ENCODE data around the gene TRPC5OS. TPM values are rescaled to one million over a fixed set of nuclear protein-coding genes. Genes with fewer than 3 reads are reported as not detected.
A peak's percentile ranks its signal among the peaks of the same experiment; 100 is the strongest.

The TRPC5OS gene
- total and polyA plus RNA-seq, 4 donors = 0.02 TPM; not detected in 3

- Histone ChIP-seq H3K36me3 (ENCODE audit: control insufficient read depth in 4 of 4, insufficient read depth in 3 of 4, low read depth in 1 of 4, low read length in 3 of 4) (no peaks in the 10 kb centered on the region), H3K4me1 (ENCODE audit: control insufficient read depth in 4 of 4, insufficient read depth in 4 of 4, low read length in 3 of 4) (no peaks in the 10 kb centered on the region), H3K4me3 (ENCODE audit: low read depth in 1 of 3, low read length in 3 of 3) (no peak overlapping the region), H3K9ac (ENCODE audit: low read depth in 1 of 2, low read length in 2 of 2) (no peak overlapping the region), H3K27ac (ENCODE audit: low read depth in 1 of 2, low read length in 2 of 2) (no peak overlapping the region), H3K27me3 (ENCODE audit: control insufficient read depth in 4 of 4, insufficient read depth in 4 of 4, low read length in 3 of 4) (no peaks in the 10 kb centered on the region), H3K9me3 (ENCODE audit: control insufficient read depth in 4 of 4, low read length in 3 of 4) (no peaks in the 10 kb centered on the region)
- TF ChIP-seq EGR1 (IDR thresholded peaks at IDR 0.05; ENCODE audit: low read depth in 2 of 2) = no peak
- no peak for TF ChIP-seq YY1 (IDR thresholded peaks at IDR 0.05)
- no peak for TF ChIP-seq MAX (IDR thresholded peaks at IDR 0.05)
- TF ChIP-seq RAD21 (IDR thresholded peaks at IDR 0.05) = no peak
- TF ChIP-seq HNF4G (IDR thresholded peaks at IDR 0.05) = no peak
- no peak for TF ChIP-seq NR2F2 (IDR thresholded peaks at IDR 0.05)
- no peak for TF ChIP-seq SP1 (IDR thresholded peaks at IDR 0.05)
- no peak for DNase-seq (ENCODE audit: low spot score)
- WGBS = 77% methylated on average over 1 of the region's 1 CpG
Observed at GRCh38 chrX:111857534-111858060, 18.4 kb upstream of the TRPC5OS start.

GRCh38 chrX:111861605-111862004 lies 14.4 kb upstream of the TRPC5OS start:
- Histone ChIP-seq H3K27ac (ENCODE audit: low read depth in 1 of 2, low read length in 2 of 2) (no peak overlapping the region), H3K9me3 (ENCODE audit: control insufficient read depth in 4 of 4, low read length in 3 of 4) (no peaks in the 10 kb centered on the region), H3K36me3 (ENCODE audit: control insufficient read depth in 4 of 4, insufficient read depth in 3 of 4, low read depth in 1 of 4, low read length in 3 of 4) (no peaks in the 10 kb centered on the region), H3K4me1 (ENCODE audit: control insufficient read depth in 4 of 4, insufficient read depth in 4 of 4, low read length in 3 of 4) (no peaks in the 10 kb centered on the region), H3K9ac (ENCODE audit: low read depth in 1 of 2, low read length in 2 of 2) (no peak overlapping the region), H3K4me3 (ENCODE audit: low read depth in 1 of 3, low read length in 3 of 3) (no peak overlapping the region), H3K27me3 (ENCODE audit: control insufficient read depth in 4 of 4, insufficient read depth in 4 of 4, low read length in 3 of 4) (no peaks in the 10 kb centered on the region)
- DNase-seq (ENCODE audit: low spot score) = no peak
- WGBS = 64% methylated on average over 5 of the region's 5 CpGs
- TF ChIP-seq RAD21 (IDR thresholded peaks at IDR 0.05) (no peak), HNF4A (conservative IDR thresholded peaks at IDR 0.05) (peak; percentile 40 to 41), EGR1 (IDR thresholded peaks at IDR 0.05; ENCODE audit: low read depth in 2 of 2) (no peak), CTCF (IDR thresholded peaks at IDR 0.05; ENCODE audit: low read depth, low read length, missing input control) (no peak)

GRCh38 chrX:111867236-111867635 lies 8.7 kb upstream of the TRPC5OS start:
- TF ChIP-seq JUND (IDR thresholded peaks at IDR 0.05) = no peak
- no peak for TF ChIP-seq HNF4G (IDR thresholded peaks at IDR 0.05)
- no peak for TF ChIP-seq REST (IDR thresholded peaks at IDR 0.05)
- no peak for TF ChIP-seq TAF1 (conservative IDR thresholded peaks at IDR 0.05)
- no peak for TF ChIP-seq ZBTB33 (IDR thresholded peaks at IDR 0.05)
- no peak for TF ChIP-seq MAX (IDR thresholded peaks at IDR 0.05)
- no peak for TF ChIP-seq HNF4A (conservative IDR thresholded peaks at IDR 0.05)
- TF ChIP-seq CTCF (IDR thresholded peaks at IDR 0.05; ENCODE audit: low read depth, low read length, missing input control) = no peak
- no peak for TF ChIP-seq RAD21 (IDR thresholded peaks at IDR 0.05)
- TF ChIP-seq EGR1 (IDR thresholded peaks at IDR 0.05; ENCODE audit: low read depth in 2 of 2) = no peak
- no peak for TF ChIP-seq ATF3 (IDR thresholded peaks at IDR 0.05)
- no peak for TF ChIP-seq FOXA2 (IDR thresholded peaks at IDR 0.05)
- 95% methylated on average over 2 of the region's 2 CpGs for WGBS
- DNase-seq (ENCODE audit: low spot score) = no peak

More at GRCh38 chrX:111867236-111867635, 8.7 kb upstream of the TRPC5OS start:
- no peak overlapping the region for H3K27ac ChIP-seq (ENCODE audit: low read depth in 1 of 2, low read length in 2 of 2)
- no peaks in the 10 kb centered on the region for H3K9me3 ChIP-seq (ENCODE audit: control insufficient read depth in 4 of 4, low read length in 3 of 4)
- H3K27me3 ChIP-seq (ENCODE audit: control insufficient read depth in 4 of 4, insufficient read depth in 4 of 4, low read length in 3 of 4) = no peaks in the 10 kb centered on the region
- H3K9ac ChIP-seq (ENCODE audit: low read depth in 1 of 2, low read length in 2 of 2) = no peak overlapping the region
- no peaks in the 10 kb centered on the region for H3K36me3 ChIP-seq (ENCODE audit: control insufficient read depth in 4 of 4, insufficient read depth in 3 of 4, low read depth in 1 of 4, low read length in 3 of 4)
- peaks cover 0 to 6% (median 1%) of the 10 kb centered on the region in 4 donors for H3K4me1 ChIP-seq (ENCODE audit: control insufficient read depth in 4 of 4, insufficient read depth in 4 of 4, low read length in 3 of 4)
- H3K4me3 ChIP-seq (ENCODE audit: low read depth in 1 of 3, low read length in 3 of 3) = no peak overlapping the region

Measured in liver (tissue), 9 donors.